Measurements from ENCODE around the gene EXOC7. TPM values are rescaled to one million over a fixed set of nuclear protein-coding genes. Genes with fewer than 3 reads are reported as not detected.

EXOC7 gene
- total RNA-seq, 2 experiments from 2014 or later = 122 to 173 TPM

DNA sequence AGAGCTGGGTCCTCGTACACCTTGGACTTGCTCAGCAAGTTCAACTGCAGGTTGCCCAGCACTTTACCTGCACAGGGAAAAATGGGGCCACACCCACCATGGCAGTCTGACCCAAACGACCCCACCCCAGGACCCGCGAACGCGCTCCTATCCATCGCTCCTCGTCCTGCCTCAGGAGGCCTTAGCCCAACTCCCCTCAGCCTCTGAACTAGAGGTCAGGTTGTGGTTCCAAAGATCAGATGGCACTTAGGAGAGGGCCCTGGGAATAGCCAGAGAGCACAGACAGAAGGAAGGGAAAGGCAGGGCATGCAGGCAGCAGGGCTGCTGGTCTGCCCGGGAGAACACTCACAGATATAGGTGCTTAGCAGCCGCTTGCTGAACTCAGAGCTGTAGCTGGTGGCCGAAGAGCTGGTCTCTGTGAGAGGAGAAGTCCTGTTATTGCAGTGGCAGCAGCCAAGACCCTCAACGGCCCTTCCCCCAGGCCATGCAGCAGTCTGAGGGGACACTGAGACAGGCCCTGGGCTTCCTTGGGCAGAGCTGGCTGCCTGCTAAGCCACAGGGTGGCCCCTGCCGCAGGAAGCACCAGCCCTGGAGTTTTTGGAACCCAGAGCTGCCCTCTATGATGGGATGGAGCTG is 17.7 kb downstream of the EXOC7 start:
- Histone ChIP-seq H3K9me3 (ENCODE audit: low read length) (no peaks in the 10 kb centered on the region), H4K20me1 (ENCODE audit: insufficient read depth, low read length) (no peaks in the 10 kb centered on the region), H3K36me3 (ENCODE audit: insufficient read depth, low read length) (peaks cover 67% of the 10 kb centered on the region), H3K79me2 (ENCODE audit: insufficient read depth, low read depth, low read length) (no peaks in the 10 kb centered on the region), H2AFZ (ENCODE audit: low read length) (no peak overlapping the region), H3K4me3 (ENCODE audit: low read depth, low read length, poor library complexity, severe bottlenecking) (no peak overlapping the region), H3K27ac (ENCODE audit: low read depth, low read length, poor library complexity, severe bottlenecking) (no peak overlapping the region), H3K4me1 (ENCODE audit: insufficient read depth, low read length, poor library complexity, severe bottlenecking) (no peaks in the 10 kb centered on the region), H3K4me2 (ENCODE audit: low read length) (no peak overlapping the region), H3K9me2 (ENCODE audit: insufficient read depth, low read length) (no peaks in the 10 kb centered on the region)
- no peak for DNase-seq (ENCODE audit: low spot score)
- TF ChIP-seq, protein P1, sequence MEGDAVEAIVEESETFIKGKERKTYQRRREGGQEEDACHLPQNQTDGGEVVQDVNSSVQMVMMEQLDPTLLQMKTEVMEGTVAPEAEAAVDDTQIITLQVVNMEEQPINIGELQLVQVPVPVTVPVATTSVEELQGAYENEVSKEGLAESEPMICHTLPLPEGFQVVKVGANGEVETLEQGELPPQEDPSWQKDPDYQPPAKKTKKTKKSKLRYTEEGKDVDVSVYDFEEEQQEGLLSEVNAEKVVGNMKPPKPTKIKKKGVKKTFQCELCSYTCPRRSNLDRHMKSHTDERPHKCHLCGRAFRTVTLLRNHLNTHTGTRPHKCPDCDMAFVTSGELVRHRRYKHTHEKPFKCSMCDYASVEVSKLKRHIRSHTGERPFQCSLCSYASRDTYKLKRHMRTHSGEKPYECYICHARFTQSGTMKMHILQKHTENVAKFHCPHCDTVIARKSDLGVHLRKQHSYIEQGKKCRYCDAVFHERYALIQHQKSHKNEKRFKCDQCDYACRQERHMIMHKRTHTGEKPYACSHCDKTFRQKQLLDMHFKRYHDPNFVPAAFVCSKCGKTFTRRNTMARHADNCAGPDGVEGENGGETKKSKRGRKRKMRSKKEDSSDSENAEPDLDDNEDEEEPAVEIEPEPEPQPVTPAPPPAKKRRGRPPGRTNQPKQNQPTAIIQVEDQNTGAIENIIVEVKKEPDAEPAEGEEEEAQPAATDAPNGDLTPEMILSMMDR (conservative IDR thresholded peaks at IDR 0.05; ENCODE audit: low read length) = no peak
- TF ChIP-seq EZH2phosphoT487 (IDR thresholded peaks at IDR 0.05; ENCODE audit: borderline replicate concordance, low read depth, low read length) = no peak
- no TSS peak for BruUV-seq (replicated peaks)
- intact Hi-C loops (cut with micrococcal nuclease; ENCODE audit: unreplicated experiment) = no loop called here
- POLR2A ChIA-PET = no interaction called here
- CTCF ChIA-PET (ENCODE audit: unreplicated experiment) = interaction anchor here (0.6 kb wide), 1 partner anchor 57 kb away, joined by 4 read pairs; no protein-coding TSS in a partner anchor

- H3K4me3 ChIP-seq (ENCODE audit: low read depth, low read length, poor library complexity, severe bottlenecking) = no peak overlapping the region
- no peak overlapping the region for H2AFZ ChIP-seq (ENCODE audit: low read length)
- H3K9me3 ChIP-seq (ENCODE audit: low read length) = no peaks in the 10 kb centered on the region
- H4K20me1 ChIP-seq (ENCODE audit: insufficient read depth, low read length) = no peaks in the 10 kb centered on the region
- no peaks in the 10 kb centered on the region for H3K79me2 ChIP-seq (ENCODE audit: insufficient read depth, low read depth, low read length)
- no peak for TF ChIP-seq EZH2phosphoT487 (IDR thresholded peaks at IDR 0.05; ENCODE audit: borderline replicate concordance, low read depth, low read length)
- TF ChIP-seq, protein P1 (conservative IDR thresholded peaks at IDR 0.05; ENCODE audit: low read length) = no peak
- H3K36me3 ChIP-seq (ENCODE audit: insufficient read depth, low read length) = peaks cover 67% of the 10 kb centered on the region
- H3K27ac ChIP-seq (ENCODE audit: low read depth, low read length, poor library complexity, severe bottlenecking) = no peak overlapping the region
- no peaks in the 10 kb centered on the region for H3K9me2 ChIP-seq (ENCODE audit: insufficient read depth, low read length)
- H3K4me2 ChIP-seq (ENCODE audit: low read length) = no peak overlapping the region
- DNase-seq (ENCODE audit: low spot score) = no peak
- no peaks in the 10 kb centered on the region for H3K4me1 ChIP-seq (ENCODE audit: insufficient read depth, low read length, poor library complexity, severe bottlenecking)
- BruUV-seq (replicated peaks) = no TSS peak
- CTCF ChIA-PET (ENCODE audit: unreplicated experiment) = no interaction called here
- intact Hi-C loops (cut with micrococcal nuclease; ENCODE audit: unreplicated experiment) = no loop called here
- POLR2A ChIA-PET = no interaction called here
These were observed 18.4 kb downstream of the EXOC7 start for GRCh38 chr17:76085066-76085730.

Measured in OCI-LY7 (cell line).